Hematopoietic multipotent progenitor cell treated with erythropoietin and hydrocortisone succinate and interleukin-3 and kit ligand, for 4 days (in vitro differentiated cells): ENCODE measurements around the gene TRIM44.

Experiments
- DNase-seq: peaks from one replicate; pipeline ENCODE4 v3.0.0-alpha.2; 2015

TRIM44 gene

GRCh38 chr11:35794333-35794732, 131.8 kb downstream of the TRIM44 start:
- no peak for DNase-seq

GRCh38 chr11:35794850-35795249, 132.3 kb downstream of the TRIM44 start:
- DNase-seq, result no peak

- no peak for DNase-seq
These were observed 134.0 kb downstream of the TRIM44 start for GRCh38 chr11:35796562-35796961.

GRCh38 chr11:35798423-35798822, 135.8 kb downstream of the TRIM44 start:
- DNase-seq, result no peak

- DNase-seq, result no peak
These were observed 136.4 kb downstream of the TRIM44 start for GRCh38 chr11:35798983-35799382.

GRCh38 chr11:35799655-35800054, 137.1 kb downstream of the TRIM44 start:
- no peak for DNase-seq

- DNase-seq, result peak; percentile 60
These were observed 138.7 kb downstream of the TRIM44 start for GRCh38 chr11:35800970-35801953.

GRCh38 chr11:35802221-35802620, 139.6 kb downstream of the TRIM44 start:
- DNase-seq, result no peak

- DNase-seq, result no peak
These were observed 140.1 kb downstream of the TRIM44 start for GRCh38 chr11:35802672-35803071.

- no peak for DNase-seq
These were observed 140.5 kb downstream of the TRIM44 start for GRCh38 chr11:35803115-35803514.

GRCh38 chr11:35804451-35805040, 142.0 kb downstream of the TRIM44 start:
- DNase-seq, result no peak

- no peak for DNase-seq
These were observed 147.0 kb downstream of the TRIM44 start for GRCh38 chr11:35809561-35809960.

- DNase-seq, result peak; percentile 42
These were observed 147.6 kb downstream of the TRIM44 start for GRCh38 chr11:35810045-35810645.

- DNase-seq, result peak; percentile 92
These were observed 149.2 kb downstream of the TRIM44 start for GRCh38 chr11:35811783-35812182.

GRCh38 chr11:35812828-35813227, 150.3 kb downstream of the TRIM44 start:
- DNase-seq, result no peak

- DNase-seq, result peak; percentile 26
These were observed 151.6 kb downstream of the TRIM44 start for GRCh38 chr11:35814081-35814695.

- no peak for DNase-seq
These were observed 152.2 kb downstream of the TRIM44 start for GRCh38 chr11:35814720-35815305.

GRCh38 chr11:35815556-35816315, 153.2 kb downstream of the TRIM44 start:
- no peak for DNase-seq

- DNase-seq, result no peak
These were observed 158.0 kb downstream of the TRIM44 start for GRCh38 chr11:35820614-35821013.

- DNase-seq, result peak; percentile 53
These were observed 160.4 kb downstream of the TRIM44 start for GRCh38 chr11:35822815-35823495.

- DNase-seq, result no peak
These were observed 161.2 kb downstream of the TRIM44 start for GRCh38 chr11:35823742-35824298.
